Nucleus accumbens (tissue), 56 donors: ENCODE data around the gene RSBN1.
A peak's percentile ranks its signal among the peaks of the same experiment; 100 is the strongest.

Source experiments
- DNase-seq, 56 donors: peaks; one replicate each; lab custom pipeline; 2025; lab: John Stamatoyannopoulos, UW

The RSBN1 gene

GRCh38 chr1:113783254-113784103 lies 28.8 kb downstream of the RSBN1 start:
- DNase-seq = peak in 7 of 56 donors; percentile 2 to 14 (median 7)

GRCh38 chr1:113782406-113782805 lies 29.9 kb downstream of the RSBN1 start:
- no peak for DNase-seq

DNA sequence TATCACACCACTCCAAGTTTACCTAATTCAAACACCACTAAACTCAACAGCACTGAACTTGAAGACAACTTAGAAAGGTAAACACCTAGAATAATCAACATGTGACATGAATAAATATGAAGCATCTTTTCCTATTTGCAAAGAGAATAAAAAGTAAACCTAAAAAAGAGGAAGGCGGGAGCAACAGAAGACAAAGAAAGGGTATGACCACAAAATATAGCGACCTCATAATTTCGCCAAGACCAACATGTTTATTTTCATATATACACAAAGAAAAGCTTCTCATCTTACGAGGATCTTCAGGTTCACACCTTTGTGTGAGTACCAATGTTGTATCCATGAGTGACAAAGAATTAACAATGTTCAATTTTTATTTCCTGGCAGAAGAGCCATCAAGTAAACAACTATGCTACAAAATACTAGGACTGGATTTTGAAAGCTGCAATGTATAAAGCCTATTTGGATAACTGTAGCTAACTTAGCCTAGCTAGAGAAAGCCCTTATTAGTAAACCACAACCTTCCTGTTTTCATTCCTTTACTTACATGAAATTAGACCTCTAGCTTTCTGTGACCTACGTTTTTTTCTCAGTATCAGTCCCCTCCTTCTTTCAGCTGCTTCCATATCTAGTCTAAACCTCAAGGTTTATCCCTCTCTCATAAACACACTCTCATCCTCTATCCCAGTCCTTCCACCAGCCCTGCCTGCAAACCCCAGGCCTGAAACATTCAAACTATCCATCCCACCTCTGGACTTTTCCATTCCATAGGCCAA lies 31.7 kb downstream of the RSBN1 start:
- no peak for DNase-seq

GRCh38 chr1:113779542-113779941 lies 32.7 kb downstream of the RSBN1 start:
- no peak for DNase-seq

GRCh38 chr1:113777561-113777960 lies 34.7 kb downstream of the RSBN1 start:
- DNase-seq = no peak

DNA sequence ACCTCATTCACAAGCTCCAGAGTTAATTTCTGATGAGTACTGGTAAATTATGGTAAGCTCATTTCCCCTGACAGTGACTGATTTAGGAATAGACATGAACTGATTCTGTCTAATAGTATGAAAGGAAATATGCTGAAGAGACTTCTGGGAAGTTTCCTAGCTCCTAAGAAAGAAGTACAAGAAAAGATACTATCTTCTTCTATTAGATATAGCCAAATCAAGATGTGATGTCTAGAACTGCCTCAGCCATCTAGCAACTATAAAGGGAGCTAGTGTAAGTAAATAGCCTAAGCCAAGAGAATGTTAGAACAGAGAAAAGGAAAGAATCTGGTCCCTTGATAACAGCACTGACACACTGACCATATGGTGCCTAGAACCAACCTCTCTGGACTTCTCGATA lies 42.2 kb downstream of the RSBN1 start:
- DNase-seq = no peak

DNA sequence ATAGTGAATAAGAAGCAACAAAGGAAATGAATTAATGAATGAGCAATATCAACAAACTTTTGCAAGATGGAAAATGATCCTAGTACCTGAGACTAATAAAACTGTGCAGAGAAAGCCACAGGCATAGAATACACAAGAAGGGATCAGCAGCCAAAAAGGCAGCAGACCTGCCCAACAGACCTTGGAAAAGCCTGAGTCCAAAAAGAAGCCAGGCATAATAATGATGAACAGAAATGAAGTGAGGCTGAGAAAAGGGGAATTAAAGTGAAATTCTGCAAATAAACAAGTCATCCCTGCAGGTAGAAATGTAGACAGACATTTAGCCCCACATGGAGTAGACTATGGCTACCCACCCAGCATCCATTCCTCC lies 42.7 kb downstream of the RSBN1 start:
- no peak for DNase-seq

- no peak for DNase-seq
These were observed 43.2 kb downstream of the RSBN1 start for GRCh38 chr1:113768916-113769600.

- no peak for DNase-seq
These were observed 46.7 kb downstream of the RSBN1 start for GRCh38 chr1:113765306-113766230.

GRCh38 chr1:113763661-113764060 lies 48.6 kb downstream of the RSBN1 start:
- no peak for DNase-seq

DNA sequence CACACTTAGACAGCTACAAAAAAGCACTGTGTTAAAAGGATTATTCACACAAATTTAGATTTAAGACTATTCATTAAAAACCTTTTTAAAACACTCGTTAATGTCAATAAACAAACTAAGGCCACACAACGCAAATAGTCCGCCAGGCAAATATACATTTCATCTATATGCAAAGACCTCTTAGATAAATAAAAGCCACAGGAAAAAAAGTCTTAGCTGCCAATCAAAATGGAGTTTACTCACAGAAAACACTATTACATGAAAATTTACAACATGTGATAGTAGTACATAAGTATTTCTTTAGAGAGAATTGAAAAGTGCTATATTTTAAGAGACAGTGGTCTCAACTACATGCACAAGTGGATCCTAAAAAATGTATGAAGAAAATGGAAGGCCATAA lies 50.3 kb downstream of the RSBN1 start:
- no peak for DNase-seq

DNA sequence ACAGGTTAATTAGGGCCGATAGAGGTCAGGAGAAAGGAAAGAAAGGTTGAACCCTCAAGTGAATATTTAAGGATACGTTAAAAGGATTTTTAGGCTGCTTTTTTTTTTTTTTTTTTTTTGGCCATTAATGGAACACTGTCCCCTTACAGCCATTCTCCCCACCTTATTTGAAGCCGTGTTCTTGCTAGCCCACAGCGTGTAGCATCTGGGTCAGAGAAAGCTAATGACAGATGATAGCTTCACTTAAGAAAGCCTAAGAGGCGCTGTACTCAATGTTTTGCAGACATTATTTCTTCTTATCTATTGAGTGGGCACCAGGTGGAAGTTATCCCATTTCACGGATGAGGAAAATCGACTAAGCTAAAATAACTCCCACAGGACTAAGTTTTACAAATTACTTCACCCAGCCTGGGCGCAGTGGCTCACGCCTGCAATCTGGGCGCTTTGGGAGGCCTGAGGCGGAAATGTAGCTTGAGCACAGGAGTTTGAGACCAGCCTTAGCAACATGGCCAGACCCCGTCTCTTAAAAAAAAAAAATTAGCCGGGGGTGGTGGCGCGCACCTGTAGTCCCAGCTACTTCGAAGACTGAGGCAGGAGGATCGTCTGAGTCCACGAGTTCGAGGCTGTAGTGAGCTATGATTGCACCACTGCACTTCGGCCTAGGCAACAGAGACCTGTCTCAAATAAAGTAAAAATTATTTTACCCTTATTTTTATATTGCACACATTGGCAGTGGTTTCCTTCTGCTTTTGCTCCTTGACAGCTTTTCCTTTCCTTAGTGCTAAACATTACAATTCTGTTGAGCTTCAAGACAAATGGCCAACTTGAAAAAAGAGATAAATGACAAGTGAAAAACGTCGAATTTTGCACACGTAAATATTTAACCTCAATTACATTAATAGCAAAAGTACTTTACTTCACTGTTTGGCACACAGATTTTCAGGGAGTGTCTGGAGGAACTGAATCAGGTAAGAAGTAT lies 51.9 kb downstream of the RSBN1 start:
- DNase-seq = no peak

DNA sequence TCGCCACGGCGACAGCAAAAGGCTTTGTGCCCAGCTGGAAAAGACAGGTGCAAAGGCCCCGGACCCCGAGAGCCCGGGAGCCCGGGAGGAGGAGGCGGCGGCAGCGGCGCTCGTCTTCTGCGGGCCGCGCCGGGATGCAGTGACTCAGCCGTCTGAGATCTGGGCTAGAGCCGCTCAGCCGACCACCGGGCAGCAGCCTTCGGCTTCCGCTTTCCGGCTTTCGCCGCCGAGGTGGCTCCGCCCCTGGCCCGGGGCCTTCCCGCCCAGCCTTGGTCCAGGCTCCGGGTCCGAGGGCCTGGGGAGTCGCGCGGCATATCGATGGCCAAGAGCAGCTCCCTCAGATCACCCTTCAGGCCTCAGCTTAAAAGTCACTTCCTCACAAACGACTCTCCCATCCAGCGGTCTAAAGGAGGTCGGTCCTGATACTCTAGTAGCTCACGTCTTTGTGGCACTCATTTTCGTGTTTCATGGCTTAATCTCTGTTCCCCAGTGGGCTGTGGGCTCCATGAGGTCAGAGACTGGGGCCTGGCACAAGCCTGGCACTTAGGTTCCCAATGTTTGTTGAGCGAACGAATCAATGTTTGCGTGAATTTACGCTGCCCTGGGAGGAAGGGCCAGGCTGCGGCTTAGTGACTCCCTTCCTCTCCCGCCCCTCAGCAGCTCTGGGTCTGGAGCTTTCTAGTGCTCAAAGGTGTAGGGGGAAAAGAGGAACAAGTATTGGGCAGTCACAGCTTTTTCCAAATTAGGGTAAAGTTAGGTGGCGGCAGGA lies 52.8 kb downstream of the RSBN1 start, which contains the start of gene PHTF1:
Gene PHTF1 (minus strand): TSS at position 154 of the 769 bp plus-strand sequence. CDS start 783 bp downstream, outside the sequence.
- DNase-seq = peak in 47 of 56 donors; percentile 13 to 82 (median 53)

DNA sequence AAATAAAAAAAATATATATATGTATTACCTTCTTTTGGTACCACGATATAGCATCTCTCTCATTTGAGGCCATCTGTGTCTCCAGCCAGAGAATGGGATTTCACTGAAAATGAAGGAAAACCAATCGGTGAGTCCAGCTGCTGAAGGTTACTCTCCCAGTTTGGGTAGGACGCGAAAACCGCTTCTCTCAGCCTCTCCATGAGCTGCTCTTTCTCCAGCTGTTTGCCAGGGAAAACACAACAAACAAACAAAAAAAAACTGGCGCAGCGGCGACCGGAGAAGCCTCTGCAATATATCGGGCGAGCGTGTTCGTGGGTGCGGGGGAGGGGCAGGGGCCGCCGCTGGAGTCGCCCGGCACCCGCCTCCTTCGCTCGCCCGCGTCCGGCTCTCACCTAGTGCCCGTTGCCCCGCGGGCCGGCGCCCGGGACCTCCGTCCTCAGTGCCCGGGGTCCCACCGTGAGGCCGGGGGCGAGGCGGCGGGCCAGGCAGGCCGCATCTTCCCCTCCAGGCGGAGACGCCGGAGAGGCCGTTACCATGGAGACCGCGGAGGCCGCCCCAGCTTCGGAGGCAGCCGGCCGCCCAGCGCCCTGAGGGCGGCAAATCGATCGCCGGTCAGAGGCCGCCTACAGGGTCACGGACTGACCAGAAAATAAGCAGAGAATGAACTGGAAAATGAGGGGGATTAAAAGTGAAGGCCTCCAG lies 53.5 kb downstream of the RSBN1 start:
- DNase-seq = peak in 48 of 56 donors; percentile 5 to 82 (median 60)

DNA sequence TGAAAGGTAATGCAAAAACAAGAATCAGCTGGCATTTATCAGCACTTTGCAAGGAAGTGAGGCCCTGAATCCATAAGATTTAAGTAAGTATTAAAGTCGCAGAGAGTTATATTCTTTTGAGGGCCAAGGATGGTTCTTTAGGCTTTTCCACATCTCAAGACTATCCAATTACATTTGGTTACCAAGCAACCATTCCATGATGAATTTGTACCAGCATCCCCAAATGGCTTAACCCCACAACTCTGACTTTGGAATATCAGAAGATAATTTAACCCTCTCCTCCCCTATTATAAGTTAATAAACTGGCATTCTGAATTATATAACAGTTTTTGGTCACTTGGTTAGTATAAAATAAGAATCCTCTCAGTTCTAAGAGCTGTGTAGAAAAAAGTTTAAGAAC lies 55.8 kb downstream of the RSBN1 start:
- no peak for DNase-seq

DNA sequence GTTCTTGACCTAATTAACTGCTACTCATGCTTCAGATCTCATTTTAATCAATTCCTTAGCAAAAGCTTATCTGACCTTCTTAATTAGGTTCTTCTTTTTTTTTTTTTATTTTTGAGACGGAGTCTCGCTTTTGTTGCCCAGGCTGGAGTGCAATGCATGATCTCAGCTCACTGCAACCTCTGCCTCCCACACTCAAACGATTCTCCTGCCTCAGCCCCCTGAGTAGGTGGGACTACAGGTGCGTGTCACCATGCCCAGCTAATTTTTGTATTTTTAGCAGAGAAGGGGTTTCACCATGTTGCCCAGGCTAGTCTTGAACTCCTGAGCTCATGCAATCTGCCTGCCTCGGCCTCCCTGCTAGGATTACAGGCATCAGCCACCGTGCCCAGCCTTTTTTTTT lies 58.9 kb downstream of the RSBN1 start:
- DNase-seq = peak in 1 of 56 donors; percentile 7

DNA sequence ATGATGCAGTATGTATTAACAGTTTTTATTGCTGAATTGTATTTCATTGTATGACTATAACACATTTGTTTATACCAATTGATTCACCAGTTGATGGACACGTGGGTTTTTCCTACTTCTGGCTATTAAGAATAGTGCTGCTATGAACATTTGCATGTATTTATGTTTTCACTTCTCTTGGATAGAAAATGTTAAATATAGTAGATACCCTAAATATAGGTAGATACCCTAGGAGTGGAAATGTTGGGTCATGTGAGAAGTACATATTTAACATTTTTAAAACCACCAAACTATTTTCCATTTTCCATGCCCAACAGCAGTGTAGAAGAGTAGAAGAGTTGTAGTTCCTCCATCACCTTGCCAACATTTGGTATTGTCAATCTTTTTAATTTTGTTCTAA lies 60.8 kb downstream of the RSBN1 start:
- DNase-seq = no peak
